Measurements from ENCODE around the gene RPS29.

DNA sequence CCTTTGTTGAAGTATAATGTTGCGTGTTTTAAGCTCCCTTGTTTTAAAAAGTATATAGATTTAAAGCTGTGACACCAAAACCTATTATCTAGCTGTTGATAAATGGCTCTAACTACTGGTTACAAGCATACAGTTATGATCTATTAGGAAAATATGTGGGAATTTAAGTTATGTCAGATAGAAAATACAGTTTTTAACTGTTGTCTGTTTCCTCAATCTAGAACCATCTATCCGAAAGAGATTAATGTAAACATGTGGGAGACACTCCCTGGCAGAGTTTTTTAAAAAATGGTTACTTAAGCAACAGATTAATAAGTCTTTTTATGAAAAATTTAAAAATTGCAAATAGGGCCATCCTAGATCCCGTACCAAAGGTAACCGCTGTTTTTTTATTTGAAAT is 26.1 kb upstream of the RPS29 start:
- TF ChIP-seq, protein P1, sequence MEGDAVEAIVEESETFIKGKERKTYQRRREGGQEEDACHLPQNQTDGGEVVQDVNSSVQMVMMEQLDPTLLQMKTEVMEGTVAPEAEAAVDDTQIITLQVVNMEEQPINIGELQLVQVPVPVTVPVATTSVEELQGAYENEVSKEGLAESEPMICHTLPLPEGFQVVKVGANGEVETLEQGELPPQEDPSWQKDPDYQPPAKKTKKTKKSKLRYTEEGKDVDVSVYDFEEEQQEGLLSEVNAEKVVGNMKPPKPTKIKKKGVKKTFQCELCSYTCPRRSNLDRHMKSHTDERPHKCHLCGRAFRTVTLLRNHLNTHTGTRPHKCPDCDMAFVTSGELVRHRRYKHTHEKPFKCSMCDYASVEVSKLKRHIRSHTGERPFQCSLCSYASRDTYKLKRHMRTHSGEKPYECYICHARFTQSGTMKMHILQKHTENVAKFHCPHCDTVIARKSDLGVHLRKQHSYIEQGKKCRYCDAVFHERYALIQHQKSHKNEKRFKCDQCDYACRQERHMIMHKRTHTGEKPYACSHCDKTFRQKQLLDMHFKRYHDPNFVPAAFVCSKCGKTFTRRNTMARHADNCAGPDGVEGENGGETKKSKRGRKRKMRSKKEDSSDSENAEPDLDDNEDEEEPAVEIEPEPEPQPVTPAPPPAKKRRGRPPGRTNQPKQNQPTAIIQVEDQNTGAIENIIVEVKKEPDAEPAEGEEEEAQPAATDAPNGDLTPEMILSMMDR (conservative IDR thresholded peaks at IDR 0.05 in 1 of 2, IDR thresholded peaks at IDR 0.05 in 1 of 2; ENCODE audit: extremely low read depth in 1 of 2, insufficient read depth in 1 of 2, low read depth in 1 of 2, low read length in 2 of 2), result no peak
- no peak for TF ChIP-seq EZH2 (IDR thresholded peaks at IDR 0.05; ENCODE audit: borderline replicate concordance, low read length)

Data from mammary epithelial cell (primary cell).